HG03280 (cell line): ENCODE data around the gene AP1B1.

ENCODE experiments used
- ATAC-seq: cut with Tn5 transposase; IDR thresholded peaks from one replicate; pipeline ENCODE4 v1.9.1; 2021; ENCODE audit warnings: mild to moderate bottlenecking, moderate library complexity; ENCODE audit not compliant: unreplicated experiment

AP1B1 gene

DNA sequence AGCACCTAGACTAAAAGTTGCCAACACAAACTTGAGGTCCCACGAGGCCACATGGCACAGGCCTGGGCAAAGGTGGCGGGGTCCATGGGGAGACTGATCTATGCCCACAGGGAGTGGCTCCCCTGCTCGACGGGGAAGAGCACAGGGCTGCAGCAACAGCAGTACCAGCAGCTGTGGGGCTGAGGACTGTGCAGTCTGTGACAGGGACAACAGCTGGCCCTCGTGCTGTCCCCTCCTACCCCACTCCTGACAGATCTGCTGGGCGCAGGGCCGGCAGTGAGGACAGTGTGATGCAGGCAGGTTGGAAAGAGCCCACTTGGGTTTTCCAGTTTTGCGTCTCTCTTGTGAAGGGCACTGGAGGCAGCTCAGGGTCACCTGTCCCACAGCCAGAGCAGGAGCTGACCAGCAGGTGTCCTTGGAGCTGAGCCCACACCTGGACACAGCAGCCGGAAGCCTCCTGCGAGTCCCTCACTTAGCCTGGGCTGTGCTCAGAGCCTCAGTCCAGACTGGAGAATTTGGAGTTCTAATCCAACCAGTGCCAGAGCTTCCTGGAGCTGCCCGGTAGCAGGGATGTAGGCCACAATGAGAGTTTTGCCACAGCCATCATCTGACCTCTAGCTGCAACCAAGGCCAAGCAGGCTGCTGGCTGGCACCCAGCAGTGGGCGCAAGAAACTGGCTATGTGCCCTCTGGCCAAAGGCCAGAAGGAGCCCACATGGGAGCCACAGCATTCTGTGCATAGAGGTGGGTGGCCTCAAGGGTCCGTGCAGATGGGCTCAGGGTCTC, 85.5 kb downstream of the AP1B1 start:
- no peak for ATAC-seq

DNA sequence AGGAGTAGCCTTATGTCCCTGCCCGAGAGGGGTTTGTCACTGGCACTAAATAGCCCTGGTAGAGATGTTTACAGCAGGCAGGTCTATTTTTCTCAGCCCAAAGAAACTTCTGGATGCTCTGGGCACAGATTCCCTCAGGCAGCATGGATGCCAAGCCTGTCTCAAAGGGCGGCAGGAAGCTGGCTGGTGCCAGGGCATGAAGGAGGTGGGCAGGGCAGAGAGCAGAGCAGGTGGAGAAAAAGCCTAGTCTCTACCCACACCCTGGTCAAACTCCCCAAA, 86.0 kb downstream of the AP1B1 start:
- no peak for ATAC-seq

DNA sequence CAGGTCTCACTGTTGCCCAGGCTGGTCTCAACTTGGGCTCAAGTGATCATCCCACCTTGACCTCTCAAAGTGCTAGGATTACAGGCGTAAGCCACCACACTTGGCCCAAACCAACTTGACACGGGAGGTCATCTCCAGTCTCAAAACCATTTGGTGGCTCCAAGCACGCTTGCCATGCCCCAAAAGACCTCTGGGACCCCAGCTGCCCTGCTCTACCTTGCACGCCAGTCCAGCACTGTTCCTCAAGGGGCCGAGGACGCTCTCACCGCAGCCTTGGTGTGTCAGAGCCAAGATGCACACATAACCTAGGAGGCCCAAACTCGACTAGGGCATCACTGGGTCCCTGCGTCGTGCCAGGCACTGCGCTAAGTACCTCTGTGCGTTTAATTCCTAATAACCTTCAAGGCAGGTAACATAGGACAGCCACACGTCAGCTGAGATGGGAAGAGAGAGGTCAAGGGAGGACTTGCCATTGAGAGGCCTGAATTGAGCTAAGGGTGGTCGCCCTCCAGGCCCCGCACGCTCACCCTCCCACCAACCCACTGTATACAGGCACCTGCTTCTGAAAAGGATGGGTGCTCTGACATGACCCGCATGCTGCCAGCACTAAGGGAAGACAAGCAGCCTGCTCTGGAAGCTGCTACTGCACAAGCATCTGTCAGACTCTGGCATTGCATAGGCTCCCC, 86.5 kb downstream of the AP1B1 start:
- ATAC-seq: no peak

DNA sequence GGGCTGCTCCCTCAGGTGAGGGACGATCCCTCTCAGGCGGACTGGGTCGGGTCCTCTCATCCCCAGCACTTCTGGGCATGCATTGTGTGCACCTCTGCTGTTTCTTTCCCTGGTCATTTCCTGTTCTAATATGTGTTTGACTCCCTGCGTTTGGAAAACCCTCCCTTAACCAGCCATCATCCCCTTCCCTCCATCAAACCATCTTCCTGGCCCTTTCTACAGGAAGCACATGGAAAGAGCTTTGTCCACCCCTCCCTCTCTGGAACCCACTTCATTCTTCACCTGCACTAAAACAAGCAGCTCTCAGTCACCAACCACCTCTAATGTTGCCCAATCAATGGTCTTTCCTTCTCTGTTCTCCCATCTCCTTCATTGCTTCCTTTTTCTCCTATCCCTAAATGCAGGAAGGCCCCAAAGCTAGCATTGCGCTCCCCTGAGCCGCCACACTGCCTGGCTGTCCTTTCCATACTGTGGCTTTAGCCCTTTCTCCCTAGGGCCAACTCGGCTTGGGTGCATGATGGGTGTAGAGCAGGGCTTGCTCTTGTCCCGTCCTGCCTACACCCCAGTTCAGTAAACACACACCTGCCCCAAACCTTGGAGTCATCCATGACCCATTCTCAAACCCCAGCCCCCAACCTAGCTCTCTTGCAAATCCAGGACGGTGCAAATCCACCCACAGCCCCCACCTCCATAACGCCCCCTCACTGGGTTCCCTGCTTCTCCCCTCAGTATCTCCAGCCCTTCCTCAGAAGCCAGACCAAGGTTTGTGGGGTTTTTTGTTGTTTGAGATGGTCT, 87.4 kb downstream of the AP1B1 start:
- ATAC-seq: no peak

DNA sequence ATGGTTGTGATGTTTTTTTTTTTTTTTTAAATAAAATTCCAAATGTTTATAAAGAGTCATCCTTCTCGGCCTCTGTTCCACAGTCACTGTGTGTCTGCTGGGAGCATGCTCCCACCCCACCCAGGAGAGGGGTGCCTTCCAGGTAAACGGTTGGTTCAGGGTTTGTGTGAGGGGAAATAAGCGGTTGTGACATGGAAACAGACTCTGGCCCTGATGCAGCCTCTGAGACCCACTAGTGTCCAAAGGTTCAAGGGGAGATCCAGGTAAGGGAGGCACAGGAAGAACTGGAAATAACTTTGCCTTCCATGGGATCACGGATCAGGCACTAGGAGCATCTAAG, 87.9 kb downstream of the AP1B1 start:
- no peak for ATAC-seq

DNA sequence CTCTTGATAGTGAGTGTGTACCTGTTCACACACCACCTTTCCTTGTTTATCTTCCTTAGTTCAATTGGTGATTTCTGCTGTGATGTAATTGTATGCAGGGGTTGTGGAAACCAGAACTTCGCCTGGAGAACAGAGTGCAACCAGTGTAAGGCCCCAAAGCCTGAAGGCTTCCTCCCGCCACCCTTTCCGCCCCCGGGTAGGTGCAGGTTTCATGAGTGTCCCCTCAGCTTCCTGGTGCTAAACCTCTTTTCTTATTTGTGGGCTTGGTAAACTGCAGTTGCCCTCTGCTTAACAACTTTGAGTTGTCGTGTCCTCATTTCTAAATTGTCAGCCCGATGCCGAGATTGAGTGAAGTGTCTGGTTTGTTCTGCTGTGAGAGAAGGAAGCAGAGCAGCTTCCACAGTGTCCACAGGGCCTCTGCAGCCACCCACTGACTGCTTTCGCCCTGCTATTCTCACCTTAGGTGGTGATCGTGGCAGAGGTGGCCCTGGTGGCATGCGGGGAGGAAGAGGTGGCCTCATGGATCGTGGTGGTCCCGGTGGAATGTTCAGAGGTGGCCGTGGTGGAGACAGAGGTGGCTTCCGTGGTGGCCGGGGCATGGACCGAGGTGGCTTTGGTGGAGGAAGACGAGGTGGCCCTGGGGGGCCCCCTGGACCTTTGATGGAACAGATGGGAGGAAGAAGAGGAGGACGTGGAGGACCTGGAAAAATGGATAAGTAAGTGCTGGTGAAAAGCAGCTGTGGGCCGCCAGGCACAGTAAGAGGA, 89.1 kb downstream of the AP1B1 start:
- ATAC-seq: no peak

DNA sequence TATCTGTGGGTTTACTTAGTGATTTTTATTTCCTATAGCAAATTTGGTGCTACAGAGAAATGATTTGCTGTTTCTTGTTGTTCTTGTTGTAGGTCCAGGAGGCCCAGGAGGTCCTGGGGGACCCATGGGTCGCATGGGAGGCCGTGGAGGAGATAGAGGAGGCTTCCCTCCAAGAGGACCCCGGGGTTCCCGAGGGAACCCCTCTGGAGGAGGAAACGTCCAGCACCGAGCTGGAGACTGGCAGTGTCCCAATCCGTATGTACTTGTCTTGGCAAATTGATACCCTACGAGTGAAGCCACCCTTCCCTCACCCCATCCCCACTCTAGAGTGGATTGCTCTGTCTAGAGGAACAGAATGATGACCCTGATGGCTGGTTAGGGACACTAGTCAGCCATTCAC, 89.7 kb downstream of the AP1B1 start:
- no peak for ATAC-seq

DNA sequence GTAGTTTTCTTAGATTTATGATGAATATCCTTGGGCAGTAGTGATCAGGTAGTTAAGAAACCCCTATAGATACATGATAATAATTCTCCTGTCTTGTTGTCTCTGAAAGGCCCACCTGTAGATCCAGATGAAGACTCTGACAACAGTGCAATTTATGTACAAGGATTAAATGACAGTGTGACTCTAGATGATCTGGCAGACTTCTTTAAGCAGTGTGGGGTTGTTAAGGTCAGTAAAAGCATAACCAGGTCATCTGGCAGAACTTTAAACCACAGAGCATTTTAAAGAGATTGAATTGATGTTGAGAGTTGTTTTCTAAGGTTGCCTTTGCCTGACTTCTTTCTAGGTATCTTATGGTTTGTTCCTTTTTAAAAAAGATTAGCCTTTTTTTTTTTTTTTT, 96.0 kb downstream of the AP1B1 start:
- ATAC-seq: no peak

DNA sequence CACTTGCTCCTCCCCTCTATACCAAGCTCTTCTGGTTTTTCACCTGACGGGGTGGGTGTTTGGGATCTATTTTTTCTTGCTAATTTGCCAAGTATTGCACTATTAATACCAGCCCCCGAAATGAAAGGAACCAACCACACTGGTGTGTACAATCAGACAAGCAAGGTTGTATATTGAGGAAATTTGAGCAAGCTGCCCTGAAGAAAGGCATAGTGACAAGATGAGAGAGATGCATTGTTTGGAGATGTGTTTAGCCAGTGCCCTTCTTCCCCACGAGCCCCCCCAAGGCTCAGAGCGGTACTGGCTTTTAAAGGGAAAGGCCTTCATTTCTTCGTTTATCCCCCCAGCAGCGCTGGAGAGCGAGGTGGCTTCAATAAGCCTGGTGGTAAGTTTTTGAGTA, 97.2 kb downstream of the AP1B1 start:
- no peak for ATAC-seq

DNA sequence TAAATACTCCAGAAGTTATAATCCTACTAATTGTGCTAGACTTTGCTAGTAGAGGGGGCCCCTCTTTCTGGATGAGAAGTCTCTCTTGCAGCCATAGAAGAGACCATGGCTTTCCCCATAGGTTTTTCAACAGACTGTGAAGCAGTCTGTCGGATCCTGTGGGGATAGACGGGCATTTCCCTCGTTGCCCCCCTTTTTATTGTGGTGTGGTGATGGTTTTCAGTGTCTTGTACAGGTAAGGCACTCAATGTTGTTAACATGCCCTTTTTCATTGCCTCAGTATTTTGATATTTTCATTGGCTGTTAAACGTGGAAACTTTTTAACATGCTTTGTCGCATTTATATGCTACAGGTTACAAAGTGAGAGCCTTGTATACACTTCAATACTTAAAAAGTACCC, 98.3 kb downstream of the AP1B1 start:
- ATAC-seq: no peak

DNA sequence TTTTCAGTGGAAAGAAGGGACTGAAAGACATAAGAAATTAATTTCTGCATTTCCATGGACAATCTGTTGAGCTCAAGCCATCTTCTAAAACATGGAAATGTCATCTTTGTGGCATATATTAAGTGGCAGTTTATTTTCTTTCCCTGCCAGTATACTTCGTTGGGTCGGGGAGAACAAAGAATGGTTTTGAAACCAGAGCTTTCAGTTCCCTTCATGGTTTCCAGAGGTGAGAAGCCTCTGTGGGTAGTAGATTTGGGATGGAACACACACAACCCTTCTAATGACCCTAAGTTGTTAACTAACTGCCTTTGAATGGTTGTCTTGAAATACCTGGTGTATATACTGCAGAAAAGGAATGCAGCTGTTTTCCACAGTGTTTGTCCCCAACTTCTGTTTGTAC, 99.5 kb downstream of the AP1B1 start:
- no peak for ATAC-seq

DNA sequence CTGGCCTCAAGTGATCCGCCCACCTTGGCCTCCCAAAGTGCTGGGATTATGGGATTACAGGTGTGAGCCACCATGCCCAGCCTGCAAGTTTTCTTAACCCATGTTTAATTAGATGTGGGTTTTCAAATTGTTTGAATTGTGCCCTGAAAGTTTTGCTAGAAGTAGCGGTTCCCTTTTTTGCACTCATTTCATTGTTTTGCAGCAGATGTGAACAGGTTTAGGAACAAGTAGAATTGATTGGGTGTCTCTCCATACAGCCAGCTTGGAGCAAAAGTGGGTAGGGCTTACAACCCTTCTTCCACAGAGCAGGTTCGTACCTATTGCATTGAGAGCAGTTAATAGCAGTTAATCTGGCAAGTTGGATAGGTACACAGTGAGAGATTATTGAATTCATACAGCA, 104.2 kb downstream of the AP1B1 start:
- ATAC-seq: no peak

DNA sequence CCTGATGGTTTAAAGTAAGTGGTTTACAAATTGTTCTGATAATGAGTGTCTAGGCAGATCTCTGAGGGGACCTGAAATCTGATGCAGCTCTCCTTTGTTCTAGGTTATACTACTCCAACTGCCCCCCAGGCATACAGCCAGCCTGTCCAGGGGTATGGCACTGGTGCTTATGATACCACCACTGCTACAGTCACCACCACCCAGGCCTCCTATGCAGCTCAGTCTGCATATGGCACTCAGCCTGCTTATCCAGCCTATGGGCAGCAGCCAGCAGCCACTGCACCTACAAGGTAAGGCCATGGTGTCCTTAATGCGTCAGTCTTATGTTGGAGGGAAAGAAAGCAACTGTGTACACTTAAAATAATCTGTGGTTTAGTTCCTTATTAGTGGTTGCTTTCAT, 110.4 kb downstream of the AP1B1 start:
- no peak for ATAC-seq
